Epidermal melanocyte (primary cell): ENCODE measurements around the gene GTF2H2.
"Not testable (repeated sequence)": the region's sequence is repeated elsewhere in the genome, so short reads cannot be mapped to it uniquely, and the experiment has no call there.

Source experiments
- DNase-seq: peaks from one replicate; pipeline ENCODE4 v3.0.0; 2011; ENCODE audit warnings: low spot score; ENCODE audit not compliant: insufficient read length

Gene GTF2H2

DNA sequence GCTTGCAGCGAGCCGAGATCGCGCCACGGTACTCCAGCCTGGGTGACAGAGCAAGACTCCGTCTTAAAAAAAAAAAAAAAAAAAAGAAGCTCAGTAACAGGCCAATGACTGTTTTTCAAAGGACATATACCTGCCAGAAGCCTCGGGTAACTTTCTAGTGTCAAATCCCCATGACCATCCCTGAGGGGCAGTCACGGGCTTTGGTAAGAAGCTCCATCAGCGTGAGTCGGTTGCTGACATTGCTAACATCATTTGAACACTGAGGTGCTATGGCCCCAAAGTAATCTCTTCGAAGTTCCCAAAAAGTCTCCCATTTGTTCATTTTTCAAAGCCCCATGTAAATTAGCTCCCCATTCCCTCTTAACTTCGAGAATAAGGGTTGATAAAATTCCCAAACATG lies 53.9 kb downstream of the GTF2H2 start:
- peak; percentile 1 for DNase-seq

DNA sequence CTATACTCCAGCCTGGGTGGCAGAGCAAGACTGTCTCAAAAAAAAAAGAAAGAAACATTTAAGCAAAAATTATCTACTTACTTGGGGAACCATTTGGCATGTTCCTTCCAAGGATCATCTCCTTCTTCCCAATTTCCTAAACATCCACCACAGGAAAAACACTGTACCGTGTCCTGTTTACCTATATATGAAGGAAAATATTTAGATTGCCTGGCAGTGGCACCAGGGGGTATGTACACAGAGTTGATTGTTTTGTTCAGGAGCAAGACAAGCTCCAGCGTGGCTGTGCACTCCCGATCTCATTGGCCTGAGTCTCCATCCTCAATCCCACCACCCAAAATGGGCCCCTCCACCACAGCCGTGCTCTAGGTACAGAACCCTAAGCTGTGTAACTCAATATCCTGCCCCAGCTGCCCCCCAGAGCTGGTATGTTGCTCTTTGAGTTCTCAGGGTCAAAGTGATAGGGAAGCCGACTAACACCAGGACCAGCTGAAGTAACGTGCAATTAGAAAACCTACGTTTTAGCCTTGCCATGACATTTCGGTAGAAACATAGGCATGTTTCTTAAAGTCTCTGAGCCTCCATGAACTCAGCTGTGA lies 56.2 kb downstream of the GTF2H2 start:
- peak; percentile 15 for DNase-seq

DNA sequence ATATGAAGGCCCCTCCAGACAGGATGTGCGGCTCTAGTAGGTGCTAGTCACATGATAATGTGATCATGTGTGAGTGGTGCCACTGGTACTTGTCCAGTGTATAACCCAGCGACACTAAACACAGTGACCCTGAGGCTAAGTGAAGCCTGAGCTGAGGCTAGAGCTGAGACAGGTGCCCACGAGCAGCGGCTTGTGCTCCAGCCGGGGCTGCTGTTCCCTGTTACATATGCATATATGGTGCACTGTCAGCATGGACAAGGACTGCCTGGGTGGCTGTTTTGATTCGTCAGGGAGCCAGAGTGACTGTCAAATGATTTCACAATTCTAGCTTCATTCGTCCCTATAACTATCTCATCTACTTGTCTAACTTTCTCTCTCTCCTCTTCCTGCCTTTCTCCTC lies 60.5 kb downstream of the GTF2H2 start:
- not testable (repeated sequence) for DNase-seq
